Stimulated activated CD4-positive, alpha-beta T cell treated with anti-CD3 and anti-CD28 coated beads, Interleukin-12 subunit alpha, Interleukin-12 subunit beta, amount 100 ng/mL, for 48 hours (primary cell): ENCODE measurements around the gene AVP.

ENCODE experiments used
- DNase-seq, 3 donors: peaks; one replicate each; pipeline ENCODE4 v3.0.0-alpha.2; 2020; ENCODE audit warnings: low read depth in 2 of 3, low spot score in 1 of 3

The AVP gene

DNA sequence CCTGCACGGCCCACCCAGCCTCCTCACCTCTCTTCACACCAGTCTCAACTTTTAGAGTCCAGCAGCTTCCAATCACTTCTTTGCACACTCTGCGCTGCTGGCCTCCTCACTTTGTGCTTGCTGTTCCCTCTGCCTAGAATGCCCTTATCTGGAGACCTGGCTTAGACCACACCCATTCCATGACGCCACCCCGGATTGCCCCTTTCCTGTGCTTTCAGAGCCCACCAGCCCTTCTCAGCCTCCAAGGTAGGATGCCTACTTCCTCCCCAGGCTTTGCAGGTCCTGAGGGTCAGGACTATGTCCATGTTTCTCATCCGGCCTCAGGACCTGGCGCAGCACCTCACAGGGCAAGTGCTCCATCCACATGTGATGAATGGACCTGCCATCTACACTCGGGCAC is 27.0 kb upstream of the AVP start:
- no peak for DNase-seq

DNA sequence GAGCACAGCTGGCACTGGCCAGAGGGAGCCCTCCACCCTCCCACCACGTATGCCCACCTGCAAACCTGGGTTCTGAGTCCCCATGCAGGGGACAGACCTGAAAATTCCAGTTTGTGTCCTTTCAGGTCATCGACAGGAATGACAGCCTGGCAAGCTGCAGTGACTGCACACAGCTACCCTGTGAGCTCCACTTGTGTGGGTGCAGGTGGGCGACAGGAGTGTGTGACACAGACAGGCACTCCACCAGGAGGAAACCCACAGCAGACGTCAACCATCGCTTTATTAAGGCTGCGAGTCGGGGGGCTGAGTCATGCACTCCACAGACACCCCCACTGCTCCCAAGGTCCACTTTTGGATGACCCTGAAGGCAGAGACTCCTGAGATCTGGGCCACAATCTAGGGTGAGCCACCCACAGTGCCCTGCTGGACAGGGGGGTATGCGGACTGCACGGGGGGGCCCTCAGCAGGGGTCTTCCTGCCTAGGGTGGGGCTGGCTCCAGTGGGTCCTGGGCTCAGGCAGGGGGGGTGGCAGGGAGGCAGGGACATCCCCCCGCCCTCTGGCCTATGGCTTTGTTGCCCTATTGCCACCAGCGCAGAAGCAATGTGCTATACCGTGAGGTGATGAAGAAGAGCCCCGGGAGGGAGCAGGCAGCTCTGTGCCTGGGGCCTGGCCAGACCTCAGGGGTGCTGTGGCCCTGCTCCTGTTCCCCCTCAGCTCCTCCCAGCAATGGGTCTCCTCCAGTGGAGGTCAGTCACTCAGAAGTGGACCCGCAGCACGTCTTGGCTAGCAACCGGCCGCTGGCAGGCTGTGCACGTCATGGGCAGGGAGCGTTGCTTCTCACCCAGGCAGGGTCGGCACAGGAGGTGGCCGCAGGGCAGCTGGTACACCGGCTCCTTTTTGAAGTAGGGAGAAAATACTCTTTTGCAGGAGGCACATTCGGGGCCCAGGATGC is 25.1 kb upstream of the AVP start:
- DNase-seq, result no peak

DNA sequence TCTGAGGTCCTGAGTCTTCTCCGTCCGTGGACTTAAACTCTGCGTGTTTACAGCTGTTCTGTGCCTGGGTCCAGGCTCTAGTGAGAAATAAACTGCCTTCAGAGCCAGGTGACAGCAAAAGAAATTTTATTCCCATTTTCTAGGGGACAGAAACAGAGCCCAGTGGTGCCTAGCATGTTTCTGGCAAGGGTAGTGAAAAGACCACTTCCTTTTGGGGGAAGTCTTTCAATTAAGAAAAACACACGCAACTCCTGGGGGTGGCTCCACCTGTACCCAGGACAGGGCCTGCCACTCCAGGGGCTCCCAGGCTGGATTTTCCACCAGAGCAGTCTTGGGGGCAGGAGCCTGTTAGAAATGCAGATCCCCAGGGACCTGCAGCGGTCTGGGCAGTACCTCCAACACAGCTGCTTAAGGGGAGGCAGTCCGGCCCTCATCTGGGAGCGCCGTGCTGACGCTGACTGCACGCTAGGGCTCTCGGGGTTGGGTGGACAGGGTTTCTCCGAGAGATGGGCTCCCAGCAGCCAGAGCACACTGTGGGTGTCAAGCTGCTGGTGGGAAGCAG is 23.0 kb upstream of the AVP start:
- DNase-seq, result no peak

DNA sequence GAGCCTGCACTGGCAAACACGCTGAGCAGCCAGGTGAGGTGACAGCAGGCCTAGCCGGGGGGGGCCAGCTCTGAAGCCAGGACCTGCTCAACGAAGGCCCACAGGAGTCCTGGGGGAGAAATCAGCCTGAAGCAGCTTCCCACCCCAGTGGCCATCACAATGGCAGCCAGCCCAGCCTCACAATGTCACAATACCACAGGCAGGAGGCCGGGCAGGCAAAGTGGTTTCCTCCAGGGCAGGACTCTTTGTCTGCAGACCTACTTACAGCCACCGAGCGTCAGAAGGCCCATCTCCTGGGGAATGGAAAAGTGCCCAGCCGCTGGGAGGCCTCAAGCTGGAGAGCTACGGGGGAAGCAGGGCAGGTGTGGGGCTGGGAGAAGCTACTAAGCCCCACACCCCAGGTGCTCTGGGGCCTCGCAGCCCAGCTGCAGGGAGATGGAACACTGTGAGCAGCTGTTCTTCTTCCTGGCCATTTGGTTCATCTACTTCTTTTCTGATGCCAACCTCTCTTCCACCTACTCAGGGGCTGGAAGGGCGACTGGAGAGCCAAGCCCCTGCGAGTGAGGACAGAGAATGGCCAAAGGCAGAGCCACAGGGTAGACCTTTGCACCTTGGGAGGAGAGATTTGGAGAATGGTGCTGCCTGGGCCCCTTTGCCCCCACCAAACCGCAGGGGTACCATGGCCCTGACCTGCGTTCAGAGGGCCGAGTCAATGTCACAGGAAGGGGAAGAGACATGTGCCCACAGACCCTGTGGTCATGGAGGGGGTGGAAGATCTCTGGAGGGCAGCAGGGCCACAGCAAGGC is 22.3 kb upstream of the AVP start:
- DNase-seq, result no peak

DNA sequence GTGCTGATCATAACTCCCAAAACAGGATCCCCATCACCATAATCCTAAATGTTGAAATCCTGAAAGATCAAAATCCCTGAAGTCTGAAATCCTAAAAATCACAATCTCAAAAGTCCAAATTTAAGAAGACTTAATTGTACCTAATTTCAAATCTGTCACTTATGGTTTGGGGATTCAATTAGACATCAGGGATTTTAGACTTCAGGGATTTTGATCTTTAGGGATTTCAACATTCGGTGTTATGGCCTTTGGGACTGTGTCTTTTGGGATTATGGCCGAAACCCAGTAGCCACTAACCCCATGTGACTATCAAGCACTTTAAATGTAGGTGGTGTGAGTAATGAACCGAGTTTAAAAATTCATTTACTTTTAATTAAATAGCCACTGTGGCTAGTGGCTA is 21.7 kb upstream of the AVP start:
- DNase-seq, result no peak

GRCh38 chr20:3105256-3106137 is 21.0 kb upstream of the AVP start:
- DNase-seq, result no peak

DNA sequence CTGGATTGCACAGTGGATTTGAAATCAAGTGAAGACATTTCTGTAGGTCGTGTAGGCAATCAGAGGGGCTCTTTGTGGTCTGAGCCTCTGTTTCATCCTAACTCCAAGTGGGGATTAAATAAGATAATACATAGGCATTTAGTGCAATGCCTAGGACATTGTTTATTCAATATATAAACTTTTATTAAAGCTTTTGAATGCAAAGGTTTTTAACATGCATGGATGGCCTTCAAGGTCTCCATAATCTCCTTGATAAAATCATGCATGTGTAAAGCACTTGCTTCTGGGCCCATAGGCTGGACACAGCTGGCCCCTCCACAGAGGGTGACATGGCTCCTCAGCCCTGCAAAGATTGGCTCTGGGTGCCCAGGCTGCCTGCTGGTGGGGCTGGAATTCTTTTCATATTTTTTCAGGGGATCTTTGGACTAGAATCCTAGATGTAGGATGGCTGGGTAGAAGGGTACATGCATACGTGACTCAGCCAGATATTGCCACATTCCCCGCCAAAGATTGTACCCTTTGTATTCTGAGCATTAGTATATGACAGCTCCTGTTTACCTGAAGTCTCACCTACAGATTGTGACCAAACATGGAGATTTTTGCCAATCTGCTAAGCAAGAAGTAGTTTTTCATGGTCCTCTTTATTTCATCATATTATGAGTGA is 19.0 kb upstream of the AVP start:
- no peak for DNase-seq

GRCh38 chr20:3102575-3103368 is 18.2 kb upstream of the AVP start:
- DNase-seq, result no peak

DNA sequence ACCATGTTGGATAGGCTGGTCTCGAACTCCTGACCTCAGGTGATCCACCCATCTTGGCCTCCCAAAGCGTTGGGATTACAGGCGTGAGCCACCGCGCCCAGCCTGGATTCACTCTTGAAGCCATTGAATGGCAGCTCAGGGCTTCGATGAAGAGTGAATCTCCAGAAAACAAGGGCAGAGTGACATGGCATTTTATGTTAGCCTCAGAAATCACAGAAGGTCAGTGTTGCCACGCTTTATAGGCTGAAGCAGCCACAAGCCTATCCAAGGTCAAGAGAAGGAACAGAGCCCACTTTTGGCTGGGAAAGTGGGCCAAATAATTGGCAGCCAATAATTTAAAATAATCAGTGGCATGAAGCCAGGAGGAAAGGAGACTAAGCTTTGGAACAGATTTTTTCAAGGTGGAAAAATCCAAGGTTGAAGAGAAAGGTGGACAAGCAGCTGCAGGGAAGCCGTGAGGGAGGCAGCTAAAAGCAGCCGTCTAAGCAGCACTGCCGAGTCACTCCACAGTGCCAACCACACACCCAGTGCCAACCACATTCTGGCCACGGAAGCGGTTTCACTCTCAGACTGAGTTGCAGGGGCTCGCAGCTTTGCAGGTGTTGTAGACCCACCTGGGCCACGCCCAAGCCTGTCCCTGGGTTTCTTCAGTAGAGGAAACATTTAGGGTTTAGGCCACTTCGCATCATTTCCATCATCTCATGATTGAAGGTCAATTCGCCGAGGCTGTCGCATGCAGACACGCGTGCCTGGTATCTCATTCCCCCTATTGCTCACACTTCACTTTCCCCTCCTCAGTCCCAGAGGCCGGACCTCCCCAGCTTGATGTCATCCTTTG is 17.4 kb upstream of the AVP start:
- DNase-seq, result peak in 2 of 3 donors; percentile 43 to 45

DNA sequence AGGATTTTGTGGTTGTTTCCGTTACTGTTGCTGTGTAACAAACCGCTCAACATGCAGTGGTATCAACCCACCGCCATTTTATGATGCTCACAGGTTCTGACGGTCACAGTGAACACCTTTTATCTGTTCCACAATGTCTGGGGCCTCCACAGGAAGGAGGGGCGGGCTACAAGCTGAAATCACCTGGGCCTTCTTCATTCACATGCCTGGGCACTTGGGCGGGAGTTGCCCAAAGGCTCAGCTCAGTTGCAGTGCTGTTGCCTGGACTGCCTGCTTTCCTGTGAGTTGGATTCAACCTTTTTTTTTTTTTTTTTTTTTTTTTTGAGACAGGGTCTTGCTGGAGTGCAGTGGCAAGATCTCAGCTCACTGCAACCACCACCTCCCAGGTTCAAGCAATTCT is 16.7 kb upstream of the AVP start:
- DNase-seq, result no peak

DNA sequence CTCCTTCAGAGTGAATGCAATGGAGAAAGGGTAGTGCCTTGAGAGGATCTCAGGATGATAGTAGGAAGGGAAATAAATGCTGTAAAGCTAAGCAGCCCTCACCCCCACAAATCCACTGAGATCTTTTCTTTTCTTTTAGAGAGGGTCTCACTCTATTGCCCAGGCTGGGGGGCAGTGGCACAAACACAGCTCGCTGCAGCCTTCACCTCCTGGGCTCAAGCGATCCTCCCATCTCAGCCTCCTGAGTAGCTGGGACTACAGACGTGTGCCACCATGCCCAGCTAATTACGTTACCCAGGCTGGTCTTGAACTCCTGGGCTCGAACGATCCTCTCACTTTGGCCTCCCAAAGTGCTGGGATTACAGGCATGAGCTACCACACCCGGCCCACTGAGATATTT is 16.0 kb upstream of the AVP start:
- DNase-seq, result no peak

DNA sequence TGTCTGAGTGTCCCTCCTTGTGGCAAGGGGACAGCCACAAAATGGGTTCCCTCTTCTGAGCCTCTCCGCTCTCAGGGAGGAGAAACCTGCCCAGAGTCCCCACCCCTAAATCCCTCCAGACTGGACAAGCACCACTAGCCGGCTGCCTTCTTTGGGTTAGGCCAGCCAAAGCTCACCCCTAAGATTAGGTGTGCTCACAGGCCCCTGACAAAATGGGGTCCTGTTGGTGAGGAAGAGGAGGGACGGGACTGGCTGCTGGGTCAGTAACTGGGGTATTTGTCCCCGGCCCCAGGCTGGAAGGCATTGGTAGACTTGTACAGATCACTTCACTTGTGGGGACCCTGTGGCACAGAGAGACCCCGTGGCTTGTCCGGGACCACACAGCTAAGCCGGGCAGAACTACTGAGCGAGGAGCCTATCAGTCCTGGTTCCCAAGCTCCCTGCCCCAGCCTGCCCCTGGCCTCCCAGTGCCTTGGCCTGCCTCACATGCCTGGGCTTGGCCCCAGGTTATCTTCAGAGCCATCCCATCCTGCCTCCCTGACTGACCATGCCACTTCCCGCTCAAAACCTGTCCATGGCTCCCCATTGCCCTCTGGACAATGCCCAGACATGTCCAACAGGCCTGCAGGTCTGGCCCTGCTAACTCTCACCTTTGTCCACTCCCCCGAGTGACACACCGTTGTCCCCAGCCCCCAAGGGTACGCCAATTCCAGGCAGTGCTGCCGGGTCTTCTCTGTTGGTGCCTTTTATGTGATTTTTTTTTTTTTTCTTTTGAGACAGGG is 10.5 kb upstream of the AVP start:
- DNase-seq, result no peak

DNA sequence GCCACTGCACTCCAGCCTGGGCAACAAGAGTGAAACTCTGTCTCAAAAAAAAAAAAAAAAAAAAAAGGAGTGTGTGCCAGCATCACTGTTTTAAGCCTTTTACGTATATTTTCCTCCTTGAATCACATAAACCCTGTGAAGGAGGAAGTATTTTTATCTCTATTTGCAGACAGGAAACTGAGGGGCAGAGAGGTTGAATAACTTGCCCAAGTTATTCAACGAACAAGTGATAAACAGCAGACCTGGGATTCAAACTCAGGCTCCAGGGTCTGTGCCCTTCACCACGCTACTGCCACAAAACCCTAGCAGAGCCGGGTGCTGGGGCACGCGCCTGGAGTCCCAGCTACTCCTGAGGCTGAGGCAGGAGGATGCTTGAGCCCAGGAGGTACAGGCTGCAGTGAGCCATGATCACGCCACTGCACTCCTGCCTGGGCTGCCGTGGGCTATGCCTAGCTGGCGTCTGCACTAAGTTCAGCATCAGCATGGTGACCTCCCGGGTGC is 9.4 kb upstream of the AVP start:
- DNase-seq, result no peak

DNA sequence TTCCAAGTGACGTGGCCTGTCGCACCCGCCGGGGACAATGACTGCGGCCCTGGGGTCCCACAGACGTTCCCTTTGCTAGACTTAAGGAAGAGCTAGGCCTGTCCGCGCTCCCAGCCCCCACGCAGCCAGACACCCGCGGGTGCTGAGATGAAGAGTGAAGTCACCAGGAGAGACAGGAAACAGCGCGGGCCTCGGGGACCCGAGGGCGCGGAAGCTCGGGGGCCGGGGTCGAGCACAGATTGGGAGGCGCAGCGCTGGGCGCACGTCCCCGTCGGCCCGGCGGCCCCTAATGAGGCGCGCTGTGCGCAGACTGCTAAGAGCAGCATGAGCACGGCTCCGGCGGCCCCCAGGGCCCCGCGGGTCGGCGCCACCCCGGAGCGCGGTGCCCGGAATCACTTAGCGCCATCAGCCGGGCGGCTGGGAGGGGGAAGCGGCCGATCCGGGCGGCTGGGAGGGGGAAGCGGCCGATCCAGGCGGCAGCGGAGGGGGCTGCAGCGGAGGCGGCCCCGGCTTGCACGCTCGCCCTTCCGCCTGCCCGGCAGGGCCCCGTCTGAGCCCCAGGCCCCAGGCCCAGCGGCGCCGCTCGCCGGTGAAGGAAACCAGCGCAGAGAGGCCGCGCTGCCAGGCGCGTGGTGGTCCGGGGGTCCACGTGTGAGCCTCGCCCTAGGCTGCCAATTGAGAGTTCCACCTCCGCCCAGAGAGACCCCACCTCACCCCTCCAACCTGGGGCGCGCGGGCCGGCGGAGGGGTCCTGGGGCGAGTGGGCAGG is 8.3 kb upstream of the AVP start:
- no peak for DNase-seq

DNA sequence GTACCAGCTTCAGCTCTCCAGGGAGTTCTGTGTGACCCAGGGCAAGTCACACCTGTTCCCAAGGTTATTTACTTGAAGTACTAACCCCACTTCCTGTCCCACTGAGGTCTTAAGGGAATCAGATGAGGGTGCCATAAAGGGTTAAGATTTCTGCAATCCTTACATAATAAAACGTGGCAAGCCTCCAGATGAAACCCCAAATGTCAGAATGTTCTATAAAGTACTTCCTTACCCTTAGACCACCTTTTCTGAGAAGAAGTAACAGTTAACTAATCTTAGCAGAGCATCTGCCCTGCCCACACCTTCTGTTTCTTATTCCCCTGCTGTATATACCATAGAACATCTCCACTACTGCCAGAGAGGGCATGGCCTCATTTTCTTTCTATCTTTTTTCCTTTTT is 6.0 kb upstream of the AVP start:
- DNase-seq, result no peak

- DNase-seq, result no peak
Observed at GRCh38 chr20:3088031-3088430, 3.5 kb upstream of the AVP start.

DNA sequence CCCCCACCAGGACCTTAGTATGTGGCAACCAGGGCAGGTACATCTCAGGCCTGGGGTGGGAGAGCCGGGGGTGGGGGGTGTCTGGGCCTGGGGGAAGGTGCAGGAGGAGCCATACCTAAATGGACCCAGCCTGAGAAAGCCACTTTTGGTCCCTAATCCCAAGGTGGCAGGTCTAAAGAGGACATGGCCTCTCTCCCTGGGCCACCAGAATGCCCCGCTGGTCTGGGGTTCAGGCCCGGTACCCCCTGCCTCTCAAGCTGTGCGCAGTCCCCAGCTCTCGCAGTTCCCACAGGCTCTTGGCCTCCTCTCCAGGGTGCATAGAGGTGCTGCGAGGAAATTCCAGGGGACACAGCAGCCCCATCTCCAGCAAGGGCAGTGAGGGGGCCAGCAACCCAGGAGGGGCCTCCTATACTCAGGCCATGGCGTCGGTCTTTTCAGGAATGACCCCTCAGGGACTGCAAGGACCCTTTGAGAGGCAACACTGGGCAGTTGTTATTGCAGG is 1.1 kb upstream of the AVP start:
- DNase-seq, result no peak
